Thoracic aorta (tissue), 2 donors: ENCODE measurements around the gene KLF11. TPM values are rescaled to one million over a fixed set of nuclear protein-coding genes. Genes with fewer than 3 reads are reported as not detected.

Experiments used
- ATAC-seq: fragments of 150-250 bp; one replicate; pipeline ENCODE4 v1.8.0; 2017; ENCODE audit warnings: low read depth; ENCODE audit not compliant: insufficient number of reproducible peaks, low FRiP score
- DNase-seq: peaks from one replicate; pipeline ENCODE4 v3.0.0-alpha.2; 2020; ENCODE audit warnings: low spot score
- H3K27ac ChIP-seq, 2 donors: fragments of 200-600 bp; sonication (generic); 1 replicate in 1 of 2; 2 replicates in 1 of 2; pipeline ENCODE4 v1.5.1; 2016; ENCODE audit warnings: mild to moderate bottlenecking in 2 of 2, moderate library complexity in 2 of 2
- H3K27me3 ChIP-seq: fragments of 200-600 bp; sonication (generic); replicated peaks from 2 replicates; pipeline ENCODE4 v1.6.0; 2016; ENCODE audit warnings: mild to moderate bottlenecking; ENCODE audit not compliant: insufficient read depth
- H3K36me3 ChIP-seq: fragments of 200-600 bp; sonication (generic); one replicate; pipeline ENCODE4 v1.5.1; 2016
- H3K4me1 ChIP-seq, 2 donors: fragments of 200-600 bp; sonication (generic); 1 replicate in 1 of 2; 2 replicates in 1 of 2; pipeline versions ENCODE4 v1.5.1 to v1.6.0; 2016; ENCODE audit warnings: low read depth in 2 of 2, mild to moderate bottlenecking in 1 of 2; ENCODE audit not compliant: control insufficient read depth in 1 of 2
- H3K4me3 ChIP-seq: fragments of 200-600 bp; sonication (generic); 2 replicates; pipeline ENCODE4 v1.5.1; 2016; ENCODE audit warnings: mild to moderate bottlenecking
- H3K9me3 ChIP-seq: fragments of 200-600 bp; sonication (generic); 2 replicates; pipeline ENCODE4 v1.5.1; 2016
- total RNA-seq, 2 donors: library from RNA; depleted of rRNA; stranded (reverse); fragments of >200 nt; gene quantifications; one replicate each; pipeline versions ENCODE4 v1.1.0 to v1.2.3, GENCODE V29; 2016
- TF ChIP-seq, protein P1 (sequence below): fragments of 200-600 bp; sonication (generic); IDR thresholded peaks from one replicate; pipeline ENCODE4 v1.5.1; 2019; ENCODE audit warnings: antibody characterized with exemption

Gene KLF11
- total RNA-seq, 2 donors from 2014 or later: 14.4 to 20.0 TPM

DNA sequence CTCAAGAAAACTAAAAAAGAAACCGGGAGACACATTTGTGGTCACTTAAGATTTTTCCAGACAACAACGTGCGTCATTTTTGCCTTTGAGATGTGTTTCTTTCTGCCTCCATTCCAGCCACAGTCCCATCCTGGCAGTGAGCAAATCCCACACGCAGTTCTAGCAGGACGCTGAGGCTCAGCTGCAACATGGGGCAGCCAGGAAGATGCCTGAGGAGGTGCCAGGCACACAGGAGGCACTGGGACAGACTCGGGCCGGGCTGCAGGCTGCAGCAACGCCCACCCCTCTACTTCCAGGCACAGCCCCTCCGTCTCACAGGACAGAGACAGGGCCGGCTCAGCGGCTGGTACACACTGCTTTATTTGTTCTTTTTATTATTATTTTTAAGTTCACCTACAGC lies 13.1 kb downstream of the KLF11 start:
- Histone ChIP-seq H3K27ac (no peak overlapping the region), H3K27me3 (no peaks in the 10 kb centered on the region), H3K36me3 (peaks cover 9% of the 10 kb centered on the region), H3K4me3 (no peak overlapping the region), H3K4me1 (peaks cover 3 to 18% of the 10 kb centered on the region in 2 donors), H3K9me3 (no peaks in the 10 kb centered on the region)
- TF ChIP-seq, protein P1, sequence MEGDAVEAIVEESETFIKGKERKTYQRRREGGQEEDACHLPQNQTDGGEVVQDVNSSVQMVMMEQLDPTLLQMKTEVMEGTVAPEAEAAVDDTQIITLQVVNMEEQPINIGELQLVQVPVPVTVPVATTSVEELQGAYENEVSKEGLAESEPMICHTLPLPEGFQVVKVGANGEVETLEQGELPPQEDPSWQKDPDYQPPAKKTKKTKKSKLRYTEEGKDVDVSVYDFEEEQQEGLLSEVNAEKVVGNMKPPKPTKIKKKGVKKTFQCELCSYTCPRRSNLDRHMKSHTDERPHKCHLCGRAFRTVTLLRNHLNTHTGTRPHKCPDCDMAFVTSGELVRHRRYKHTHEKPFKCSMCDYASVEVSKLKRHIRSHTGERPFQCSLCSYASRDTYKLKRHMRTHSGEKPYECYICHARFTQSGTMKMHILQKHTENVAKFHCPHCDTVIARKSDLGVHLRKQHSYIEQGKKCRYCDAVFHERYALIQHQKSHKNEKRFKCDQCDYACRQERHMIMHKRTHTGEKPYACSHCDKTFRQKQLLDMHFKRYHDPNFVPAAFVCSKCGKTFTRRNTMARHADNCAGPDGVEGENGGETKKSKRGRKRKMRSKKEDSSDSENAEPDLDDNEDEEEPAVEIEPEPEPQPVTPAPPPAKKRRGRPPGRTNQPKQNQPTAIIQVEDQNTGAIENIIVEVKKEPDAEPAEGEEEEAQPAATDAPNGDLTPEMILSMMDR: no peak
- ATAC-seq (no peak), DNase-seq (no peak)

DNA sequence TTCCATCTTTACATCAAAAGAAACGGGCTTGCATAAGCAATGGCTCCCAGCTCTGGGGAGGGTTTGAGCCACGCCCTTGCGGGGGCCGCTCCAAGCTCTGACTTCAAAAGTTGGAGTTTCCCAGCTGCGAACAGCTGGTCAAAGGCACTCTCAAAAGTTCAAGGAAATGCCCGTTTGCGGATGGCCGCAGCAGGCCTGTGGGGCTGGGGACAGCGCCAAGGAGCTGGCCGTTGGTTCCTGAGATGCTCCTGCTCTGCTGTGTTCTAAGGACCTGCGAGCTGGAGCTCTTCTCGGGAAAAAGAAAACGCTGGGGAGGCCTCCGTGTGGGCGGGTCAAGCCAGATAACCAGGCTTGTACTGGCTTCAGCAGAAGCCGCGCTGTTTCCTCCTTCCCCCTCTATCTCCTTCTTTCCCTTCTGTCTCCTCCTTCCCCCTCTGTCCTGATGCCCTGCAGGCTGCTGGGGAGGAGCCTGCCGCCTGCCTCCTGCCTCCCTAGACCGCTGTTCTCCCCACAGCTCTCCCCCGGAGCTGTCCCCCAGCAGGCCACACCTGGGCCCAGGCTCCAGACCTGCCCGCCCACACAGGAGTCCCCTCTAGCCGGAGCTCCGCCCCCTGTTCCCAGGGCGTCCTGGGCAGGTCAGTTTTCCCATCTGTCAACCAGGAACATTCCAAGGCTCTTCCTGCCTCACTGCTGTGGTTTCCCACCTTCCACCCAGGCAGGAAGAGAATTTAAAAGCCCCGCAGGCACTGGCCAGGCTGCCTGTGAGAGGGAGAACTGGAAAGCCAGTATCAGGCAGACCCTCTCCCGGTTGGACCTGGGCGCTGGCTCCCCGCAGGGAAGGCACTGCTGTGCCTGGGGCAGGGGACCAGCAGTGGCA lies 14.1 kb downstream of the KLF11 start:
- H3K27me3 ChIP-seq: no peaks in the 10 kb centered on the region
- peak overlapping the region in 1 of 2 donors; percentile 30 for H3K27ac ChIP-seq
- DNase-seq (no peak), ATAC-seq (no peak)
- peaks cover under 1% of the 10 kb centered on the region for H3K36me3 ChIP-seq
- H3K4me1 ChIP-seq: peaks cover 3 to 18% of the 10 kb centered on the region in 2 donors
- no peaks in the 10 kb centered on the region for H3K9me3 ChIP-seq
- peak overlapping the region; percentile 55 for H3K4me3 ChIP-seq
- TF ChIP-seq, protein P1: no peak

DNA sequence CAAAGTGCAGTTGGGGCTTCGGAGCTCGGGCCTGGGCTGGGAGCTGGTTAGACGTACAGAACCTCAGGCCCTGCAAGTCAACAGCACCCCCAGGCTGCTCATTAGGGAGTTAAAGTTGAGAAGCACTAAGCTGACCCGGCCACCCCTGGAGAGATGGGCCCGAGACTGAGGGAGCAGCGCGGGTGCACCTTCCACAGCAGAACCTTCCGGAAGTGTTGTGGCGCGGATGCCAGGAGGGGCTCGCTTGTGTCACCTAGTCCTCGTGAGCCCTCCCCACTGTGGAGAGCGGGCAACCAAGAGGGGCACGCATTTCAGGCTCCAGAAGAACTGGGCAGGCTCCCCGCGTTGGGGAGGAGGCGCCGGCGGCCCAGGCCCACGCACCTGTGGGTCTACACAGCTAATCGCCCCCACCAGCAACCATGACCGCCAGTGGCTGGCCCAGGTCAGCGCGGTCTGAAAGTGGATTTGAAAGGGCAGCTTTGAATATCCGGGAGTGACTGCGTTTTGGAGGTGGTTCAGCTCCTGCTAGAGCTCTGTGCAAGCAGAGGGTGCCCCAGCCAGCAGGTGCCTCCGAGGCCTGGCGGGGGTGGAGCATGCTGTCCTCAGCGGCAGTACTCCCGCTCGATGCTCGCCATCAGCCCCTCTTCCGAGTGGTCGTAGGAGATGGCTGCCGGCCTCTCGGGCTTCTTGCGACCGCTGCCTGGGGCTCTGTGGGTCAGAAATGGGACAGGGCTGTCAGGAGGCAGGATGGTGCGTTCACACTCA lies 15.1 kb downstream of the KLF11 start:
- no peak for DNase-seq
- TF ChIP-seq, protein P1: no peak
- no peak overlapping the region for H3K27ac ChIP-seq
- no peak overlapping the region for H3K4me3 ChIP-seq
- no peaks in the 10 kb centered on the region for H3K36me3 ChIP-seq
- H3K9me3 ChIP-seq: no peaks in the 10 kb centered on the region
- ATAC-seq: no peak
- H3K27me3 ChIP-seq: no peaks in the 10 kb centered on the region
- peaks cover 3 to 11% of the 10 kb centered on the region in 2 donors for H3K4me1 ChIP-seq

DNA sequence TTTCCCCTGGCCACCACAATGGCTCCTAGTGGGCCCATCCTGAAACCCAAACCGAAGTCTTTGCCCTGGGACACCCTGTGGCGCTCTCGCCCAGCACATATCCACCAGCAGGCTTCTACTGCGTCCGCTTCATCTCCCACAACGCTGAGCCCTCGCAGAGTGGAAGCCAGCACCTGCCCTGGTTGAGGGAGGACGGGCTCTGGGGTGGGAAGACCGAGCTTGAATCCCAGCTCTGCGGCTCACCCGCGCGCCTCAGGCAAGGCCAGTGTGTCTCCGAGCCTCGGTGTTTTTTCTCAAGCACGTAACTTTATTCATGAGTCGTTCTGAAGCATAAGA lies 15.6 kb downstream of the KLF11 start:
- Histone ChIP-seq H3K4me1 (peaks cover 3 to 9% of the 10 kb centered on the region in 2 donors), H3K27ac (no peak overlapping the region)

More for the DNA sequence above, 15.6 kb downstream of the KLF11 start:
- no peaks in the 10 kb centered on the region for H3K27me3 ChIP-seq
- no peak overlapping the region for H3K4me3 ChIP-seq
- ATAC-seq (no peak), DNase-seq (no peak)
- H3K9me3 ChIP-seq: no peaks in the 10 kb centered on the region
- H3K36me3 ChIP-seq: no peaks in the 10 kb centered on the region
- TF ChIP-seq, protein P1: no peak
